Measurements from ENCODE around the gene ZYG11A. TPM values are rescaled to one million over a fixed set of nuclear protein-coding genes. Genes with fewer than 3 reads are reported as not detected.

The ZYG11A gene
- total RNA-seq, 1 donor from 2014 or later = not detected

DNA sequence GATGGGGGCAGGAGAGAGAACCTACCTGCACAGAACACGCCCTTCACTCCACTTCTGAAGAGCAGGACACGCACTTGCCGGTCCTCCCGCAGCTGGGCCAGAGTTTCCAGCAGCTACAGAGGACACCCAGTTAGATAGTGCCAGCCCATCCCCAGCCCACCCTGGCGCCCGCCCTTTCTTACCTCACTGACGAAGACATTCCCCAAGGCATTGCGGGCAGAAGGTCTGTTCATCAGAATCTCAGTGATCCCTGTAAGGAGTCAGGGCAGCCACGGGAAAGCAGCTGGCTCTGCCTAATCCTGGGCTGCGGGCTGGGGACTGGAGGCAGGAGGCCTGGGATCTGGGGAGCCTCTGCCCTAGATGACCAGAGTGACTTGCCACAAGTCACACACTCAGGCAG, 69.0 kb downstream of the ZYG11A start:
- TF ChIP-seq, protein P1, sequence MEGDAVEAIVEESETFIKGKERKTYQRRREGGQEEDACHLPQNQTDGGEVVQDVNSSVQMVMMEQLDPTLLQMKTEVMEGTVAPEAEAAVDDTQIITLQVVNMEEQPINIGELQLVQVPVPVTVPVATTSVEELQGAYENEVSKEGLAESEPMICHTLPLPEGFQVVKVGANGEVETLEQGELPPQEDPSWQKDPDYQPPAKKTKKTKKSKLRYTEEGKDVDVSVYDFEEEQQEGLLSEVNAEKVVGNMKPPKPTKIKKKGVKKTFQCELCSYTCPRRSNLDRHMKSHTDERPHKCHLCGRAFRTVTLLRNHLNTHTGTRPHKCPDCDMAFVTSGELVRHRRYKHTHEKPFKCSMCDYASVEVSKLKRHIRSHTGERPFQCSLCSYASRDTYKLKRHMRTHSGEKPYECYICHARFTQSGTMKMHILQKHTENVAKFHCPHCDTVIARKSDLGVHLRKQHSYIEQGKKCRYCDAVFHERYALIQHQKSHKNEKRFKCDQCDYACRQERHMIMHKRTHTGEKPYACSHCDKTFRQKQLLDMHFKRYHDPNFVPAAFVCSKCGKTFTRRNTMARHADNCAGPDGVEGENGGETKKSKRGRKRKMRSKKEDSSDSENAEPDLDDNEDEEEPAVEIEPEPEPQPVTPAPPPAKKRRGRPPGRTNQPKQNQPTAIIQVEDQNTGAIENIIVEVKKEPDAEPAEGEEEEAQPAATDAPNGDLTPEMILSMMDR (IDR thresholded peaks at IDR 0.05) = no peak
- H3K27ac ChIP-seq = no peak overlapping the region
- H3K27me3 ChIP-seq = no peaks in the 10 kb centered on the region
- peaks cover 0 to 18% of the 10 kb centered on the region in 2 donors for H3K36me3 ChIP-seq
- no peak overlapping the region for H3K4me3 ChIP-seq
- no peak for DNase-seq (ENCODE audit: low spot score in 2 of 2)
- H3K4me1 ChIP-seq = no peaks in the 10 kb centered on the region
- intact Hi-C loops (cut with DNase I) = no loop called here
- no peaks in the 10 kb centered on the region for H3K9me3 ChIP-seq

DNA sequence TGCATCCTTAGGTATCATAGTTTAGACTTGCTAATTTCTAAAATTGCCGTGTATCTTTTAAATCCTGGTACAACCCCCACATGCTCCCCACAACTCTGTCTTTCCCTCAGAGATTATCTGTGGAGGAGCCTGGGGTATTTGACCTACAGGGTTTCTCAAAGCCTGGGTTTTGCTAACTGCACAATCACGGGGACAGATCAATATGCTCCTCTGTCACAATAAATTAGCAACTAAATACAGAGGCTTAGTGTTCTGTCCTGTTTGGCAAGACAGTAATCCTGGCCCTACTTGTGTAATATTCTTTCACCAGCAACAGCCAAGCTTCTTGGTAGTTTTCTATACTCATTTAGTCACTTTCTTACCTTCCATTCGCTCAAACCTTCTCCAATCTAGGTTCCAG, 70.5 kb downstream of the ZYG11A start:
- Histone ChIP-seq H3K36me3 (peaks cover 0 to 12% of the 10 kb centered on the region in 2 donors), H3K9me3 (no peaks in the 10 kb centered on the region), H3K27ac (no peak overlapping the region), H3K4me3 (no peak overlapping the region), H3K27me3 (no peaks in the 10 kb centered on the region), H3K4me1 (no peaks in the 10 kb centered on the region)
- no peak for DNase-seq (ENCODE audit: low spot score in 2 of 2)
- TF ChIP-seq, protein P1 (IDR thresholded peaks at IDR 0.05) = no peak
- intact Hi-C loops (cut with DNase I) = no loop called here

DNA sequence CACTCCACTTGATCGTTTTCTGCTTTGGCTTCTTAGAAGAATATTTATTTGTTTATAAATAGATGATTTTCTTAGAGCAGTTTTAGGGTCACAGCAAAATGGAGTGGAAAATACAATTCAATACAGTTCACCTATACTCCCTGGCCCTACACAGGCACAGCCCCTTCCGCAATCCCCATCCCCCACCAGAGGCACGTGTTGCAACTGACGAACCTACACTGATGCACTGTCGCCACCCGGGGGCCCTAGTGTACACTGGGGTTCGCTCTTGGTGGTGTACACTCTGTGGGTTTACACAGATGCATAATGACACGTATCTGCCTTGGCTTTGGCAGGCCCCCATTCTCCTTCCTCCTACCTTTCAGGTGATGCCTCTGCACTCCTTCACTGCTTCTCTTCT, 71.0 kb downstream of the ZYG11A start:
- H3K27ac ChIP-seq = no peak overlapping the region
- intact Hi-C loops (cut with DNase I) = no loop called here
- no peaks in the 10 kb centered on the region for H3K9me3 ChIP-seq
- H3K27me3 ChIP-seq = no peaks in the 10 kb centered on the region
- H3K4me1 ChIP-seq = no peaks in the 10 kb centered on the region
- TF ChIP-seq, protein P1 (IDR thresholded peaks at IDR 0.05) = no peak
- peaks cover 0 to 8% of the 10 kb centered on the region in 2 donors for H3K36me3 ChIP-seq
- DNase-seq (ENCODE audit: low spot score in 2 of 2) = no peak
- no peak overlapping the region for H3K4me3 ChIP-seq

DNA sequence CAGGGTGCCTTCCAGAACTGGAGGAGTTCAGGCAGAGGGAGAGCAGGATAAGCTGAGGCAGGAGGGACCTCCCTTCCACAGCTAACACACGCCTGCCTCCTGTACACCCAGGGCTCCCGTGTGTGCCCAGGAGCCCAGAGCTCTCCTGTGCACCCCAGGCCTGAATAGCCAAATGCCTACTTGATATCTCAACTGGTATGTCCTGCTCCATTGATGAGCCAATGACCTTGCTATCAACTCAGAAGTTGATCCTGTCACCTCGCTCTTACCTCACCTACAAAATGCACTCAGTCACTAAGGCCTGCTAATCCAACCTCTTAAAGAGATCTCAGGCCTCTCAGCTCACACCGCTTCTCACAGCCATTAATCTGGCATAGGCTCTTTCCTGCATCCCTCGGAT, 71.9 kb downstream of the ZYG11A start:
- TF ChIP-seq, protein P1 (IDR thresholded peaks at IDR 0.05) = no peak
- no peak overlapping the region for H3K27ac ChIP-seq

DNA sequence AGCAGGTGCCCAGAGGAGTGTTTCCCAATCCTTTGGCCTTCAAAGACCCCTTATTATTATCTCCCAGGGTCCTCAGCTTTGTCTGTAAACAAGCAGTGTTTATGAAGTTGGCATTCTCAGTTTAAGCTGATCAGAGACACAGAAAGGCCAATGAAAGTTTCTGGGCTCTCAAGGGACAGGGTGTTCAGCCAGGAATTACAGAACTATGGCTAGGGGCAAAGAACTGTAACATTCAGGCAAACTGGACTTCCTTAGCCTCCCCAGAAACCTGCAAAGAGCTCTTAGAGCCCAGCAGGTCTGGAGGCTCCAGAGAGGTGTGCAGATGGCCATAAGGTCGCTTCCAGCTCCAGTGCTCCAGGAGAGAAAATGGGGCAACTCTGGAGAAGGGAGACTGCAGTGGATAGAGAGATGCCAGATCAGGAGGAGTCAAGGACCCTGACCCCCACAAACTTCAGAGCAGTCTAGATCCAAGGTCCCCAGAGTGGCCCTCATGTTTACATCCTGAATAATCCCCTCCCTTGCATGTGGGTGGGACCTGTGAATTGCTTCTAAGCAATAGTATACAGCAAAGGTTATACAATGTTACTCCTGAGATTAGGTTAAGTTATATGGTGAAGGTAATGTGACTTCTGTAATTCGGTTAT, 72.8 kb downstream of the ZYG11A start:
- H3K36me3 ChIP-seq = peaks cover 0 to 8% of the 10 kb centered on the region in 2 donors
- H3K27ac ChIP-seq = no peak overlapping the region
- no peak for DNase-seq (ENCODE audit: low spot score in 2 of 2)
- H3K9me3 ChIP-seq = no peaks in the 10 kb centered on the region
- peaks cover 0 to 5% of the 10 kb centered on the region in 2 donors for H3K4me1 ChIP-seq
- TF ChIP-seq, protein P1 (IDR thresholded peaks at IDR 0.05) = no peak
- no peak overlapping the region for H3K4me3 ChIP-seq
- intact Hi-C loops (cut with DNase I) = no loop called here
- H3K27me3 ChIP-seq = no peaks in the 10 kb centered on the region

More for the DNA sequence above, 71.9 kb downstream of the ZYG11A start:
- intact Hi-C loops (cut with DNase I) = no loop called here
- H3K36me3 ChIP-seq = peaks cover 0 to 8% of the 10 kb centered on the region in 2 donors
- H3K27me3 ChIP-seq = no peaks in the 10 kb centered on the region
- H3K4me3 ChIP-seq = no peak overlapping the region
- no peaks in the 10 kb centered on the region for H3K9me3 ChIP-seq
- DNase-seq (ENCODE audit: low spot score in 2 of 2) = no peak
- no peaks in the 10 kb centered on the region for H3K4me1 ChIP-seq

DNA sequence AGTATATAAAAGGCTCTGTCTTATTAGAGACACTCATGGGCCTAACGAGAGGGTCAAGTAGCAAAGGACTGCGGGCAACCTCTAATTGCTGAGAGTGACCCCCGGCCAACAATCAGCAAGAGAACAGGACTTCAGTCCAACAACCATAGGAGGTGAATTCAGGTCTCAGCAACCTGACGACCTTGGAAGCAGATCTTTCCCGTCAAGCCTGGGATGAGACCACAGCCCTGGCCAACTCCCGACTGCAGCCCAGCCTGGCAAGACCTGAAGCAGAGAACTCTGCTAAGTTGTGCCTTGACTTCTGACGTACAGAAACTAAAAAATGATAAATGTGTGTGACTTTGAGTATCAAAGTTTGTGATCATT, 73.3 kb downstream of the ZYG11A start:
- Histone ChIP-seq H3K4me3 (no peak overlapping the region), H3K27me3 (no peaks in the 10 kb centered on the region), H3K27ac (no peak overlapping the region), H3K9me3 (no peaks in the 10 kb centered on the region), H3K4me1 (peaks cover 0 to 6% of the 10 kb centered on the region in 2 donors), H3K36me3 (peaks cover 0 to 8% of the 10 kb centered on the region in 2 donors)
- intact Hi-C loops (cut with DNase I) = no loop called here
- TF ChIP-seq, protein P1 (IDR thresholded peaks at IDR 0.05) = no peak
- no peak for DNase-seq (ENCODE audit: low spot score in 2 of 2)

All from ascending aorta (tissue), 2 donors.